Measurements from ENCODE around the gene FAM83F.

DNA sequence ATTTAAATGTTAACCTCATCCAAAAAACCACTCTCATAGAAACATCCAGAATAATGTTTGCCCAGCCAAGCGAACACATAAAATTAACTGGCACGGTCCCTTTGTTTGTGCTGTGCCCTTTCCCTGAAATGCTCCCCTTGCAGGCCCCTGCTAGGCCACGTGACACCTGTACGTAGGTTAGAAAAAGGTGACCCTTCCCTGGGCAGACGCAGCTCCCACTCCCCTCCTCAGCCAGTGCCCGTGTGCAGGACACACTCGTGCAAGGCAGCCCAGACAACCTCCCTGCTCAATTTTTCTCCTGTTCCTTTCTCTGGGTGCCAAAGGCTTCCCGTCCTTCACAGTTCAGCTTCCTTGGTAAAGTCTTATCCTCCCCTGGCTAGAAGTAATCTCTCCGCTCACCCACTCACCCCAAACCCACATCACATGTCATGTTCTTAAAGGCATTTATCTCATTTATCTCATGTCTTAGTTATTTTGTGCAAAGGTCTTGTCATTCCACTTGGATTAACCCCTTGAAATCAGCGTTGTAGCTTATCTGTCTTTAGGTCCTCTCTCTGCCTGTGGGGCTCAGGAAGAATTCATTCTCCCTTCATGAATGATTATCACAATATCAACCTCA, 20.7 kb downstream of the FAM83F start:
- TF ChIP-seq YY1 (IDR thresholded peaks at IDR 0.05; ENCODE audit: insufficient read depth, insufficient read length) (no peak), ZNF274 (IDR thresholded peaks at IDR 0.05; ENCODE audit: low read depth, low read length) (no peak), SUZ12 (IDR thresholded peaks at IDR 0.05; ENCODE audit: extremely low read depth, insufficient read depth, insufficient read length) (no peak)
